PC-9 (cell line): ENCODE data around the gene TUBA8.

Experiments
- CTCF ChIP-seq: fragments of 200-600 bp; sonication (generic); conservative IDR thresholded peaks from 2 replicates; pipeline ENCODE4 v1.6.1; 2017; ENCODE audit warnings: mixed run types, antibody characterized with exemption, mild to moderate bottlenecking, moderate library complexity
- EZH2 ChIP-seq: fragments of 200-600 bp; sonication (generic); IDR thresholded peaks from 2 replicates; pipeline ENCODE4 v1.8.0; 2017; ENCODE audit warnings: antibody characterized with exemption, low read depth

GRCh38 chr22:18130699-18131429 lies 20.3 kb downstream of the TUBA8 start:
- TF ChIP-seq CTCF (no peak), EZH2 (no peak)
